ENCODE results near the gene DLST. TPM values are rescaled to one million over a fixed set of nuclear protein-coding genes. Genes with fewer than 3 reads are reported as not detected.

The DLST gene
- polyA plus RNA-seq, 3 donors: 6.7 to 76.5 (median 7.3) TPM

DNA sequence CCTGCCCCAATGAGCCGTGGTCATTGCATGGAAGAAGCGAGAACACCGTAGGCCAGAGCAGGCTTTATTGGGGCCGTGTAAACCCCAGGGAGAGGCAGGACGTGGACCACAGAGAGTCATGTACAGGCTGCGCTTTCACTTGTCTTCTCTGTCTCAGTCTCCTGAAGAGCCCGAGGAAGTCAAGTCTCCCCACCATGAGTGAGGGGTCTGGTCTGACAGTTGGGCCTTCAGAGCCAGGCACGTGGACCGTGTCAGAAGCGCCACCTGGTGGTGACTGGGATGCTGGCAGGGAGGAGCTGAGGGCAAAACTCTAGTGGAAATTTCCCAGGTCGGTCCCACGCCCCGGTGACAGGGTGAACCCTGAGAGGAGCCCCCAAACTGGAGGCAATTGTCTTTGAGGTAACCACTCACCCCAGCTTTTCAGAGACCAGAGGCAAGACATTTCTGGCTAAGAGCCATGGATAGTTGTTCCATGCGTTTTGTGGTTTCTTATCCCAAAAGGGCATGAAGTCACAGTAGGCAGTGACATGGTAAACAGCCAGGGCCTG lies 24.0 kb downstream of the DLST start:
- Mint-ChIP-seq H3K4me3 (no peak overlapping the region), H3K4me1 (no peaks in the 10 kb centered on the region), H3K27ac (peak overlapping the region in 2 of 7 donors; percentile 43 to 83), H3K27me3 (ENCODE audit: low read depth in 3 of 3) (peaks cover 0 to 6% (median 1%) of the 10 kb centered on the region in 3 donors), H3K36me3 (peaks cover 42 to 48% of the 10 kb centered on the region in 2 donors), H3K9me3 (no peaks in the 10 kb centered on the region)
- 39% methylated on average over 14 of the region's 14 CpGs for WGBS (ENCODE audit: insufficient coverage)
- intact Hi-C loops (cut with micrococcal nuclease): loop anchor here (2.0 to 5.0 kb wide), 2 partner anchors 45 to 298 kb away; no protein-coding TSS in a partner anchor
- no peaks in the 10 kb centered on the region for H3K9me3 ChIP-seq (replicated peaks in 1 of 2; ENCODE audit: control insufficient read depth in 1 of 2, insufficient read depth in 1 of 2, low read length in 2 of 2)
- peak; percentile 49 to 67 (median 56) for DNase-seq
- no peak overlapping the region for H2AFZ ChIP-seq (ENCODE audit: insufficient read depth, low read depth, low read length, poor library complexity, severe bottlenecking)
- no peaks in the 10 kb centered on the region for H3K27me3 ChIP-seq (ENCODE audit: control insufficient read depth in 2 of 2, insufficient read depth in 2 of 2, low read length in 2 of 2)
- H3K36me3 ChIP-seq (replicated peaks in 1 of 2; ENCODE audit: control insufficient read depth in 1 of 2, insufficient read depth in 2 of 2, low read length in 2 of 2): peaks cover 38 to 50% of the 10 kb centered on the region in 2 donors
- TF ChIP-seq, protein P1, sequence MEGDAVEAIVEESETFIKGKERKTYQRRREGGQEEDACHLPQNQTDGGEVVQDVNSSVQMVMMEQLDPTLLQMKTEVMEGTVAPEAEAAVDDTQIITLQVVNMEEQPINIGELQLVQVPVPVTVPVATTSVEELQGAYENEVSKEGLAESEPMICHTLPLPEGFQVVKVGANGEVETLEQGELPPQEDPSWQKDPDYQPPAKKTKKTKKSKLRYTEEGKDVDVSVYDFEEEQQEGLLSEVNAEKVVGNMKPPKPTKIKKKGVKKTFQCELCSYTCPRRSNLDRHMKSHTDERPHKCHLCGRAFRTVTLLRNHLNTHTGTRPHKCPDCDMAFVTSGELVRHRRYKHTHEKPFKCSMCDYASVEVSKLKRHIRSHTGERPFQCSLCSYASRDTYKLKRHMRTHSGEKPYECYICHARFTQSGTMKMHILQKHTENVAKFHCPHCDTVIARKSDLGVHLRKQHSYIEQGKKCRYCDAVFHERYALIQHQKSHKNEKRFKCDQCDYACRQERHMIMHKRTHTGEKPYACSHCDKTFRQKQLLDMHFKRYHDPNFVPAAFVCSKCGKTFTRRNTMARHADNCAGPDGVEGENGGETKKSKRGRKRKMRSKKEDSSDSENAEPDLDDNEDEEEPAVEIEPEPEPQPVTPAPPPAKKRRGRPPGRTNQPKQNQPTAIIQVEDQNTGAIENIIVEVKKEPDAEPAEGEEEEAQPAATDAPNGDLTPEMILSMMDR (IDR thresholded peaks at IDR 0.05): peak; percentile 92
- H3K4me2 ChIP-seq (replicated peaks; ENCODE audit: extremely low read depth, low read length, poor library complexity, severe bottlenecking): no peak overlapping the region
- H3K4me1 ChIP-seq (ENCODE audit: control insufficient read depth in 1 of 2, insufficient read depth in 2 of 2, low read length in 2 of 2): no peaks in the 10 kb centered on the region
- no peaks in the 10 kb centered on the region for H3K79me2 ChIP-seq (ENCODE audit: insufficient read depth, low read length)
- H3K4me3 ChIP-seq (replicated peaks in 1 of 3; ENCODE audit: low read depth in 2 of 3, low read length in 3 of 3): no peak overlapping the region
- no peak overlapping the region for H3K9ac ChIP-seq (ENCODE audit: insufficient read depth, low read length, poor library complexity, severe bottlenecking)
- peak overlapping the region in 1 of 2 donors; percentile 15 for H3K27ac ChIP-seq (ENCODE audit: low read depth in 1 of 2, low read length in 2 of 2)
- peaks cover 7% of the 10 kb centered on the region for H4K20me1 ChIP-seq (ENCODE audit: insufficient read depth, low read length)

DNA sequence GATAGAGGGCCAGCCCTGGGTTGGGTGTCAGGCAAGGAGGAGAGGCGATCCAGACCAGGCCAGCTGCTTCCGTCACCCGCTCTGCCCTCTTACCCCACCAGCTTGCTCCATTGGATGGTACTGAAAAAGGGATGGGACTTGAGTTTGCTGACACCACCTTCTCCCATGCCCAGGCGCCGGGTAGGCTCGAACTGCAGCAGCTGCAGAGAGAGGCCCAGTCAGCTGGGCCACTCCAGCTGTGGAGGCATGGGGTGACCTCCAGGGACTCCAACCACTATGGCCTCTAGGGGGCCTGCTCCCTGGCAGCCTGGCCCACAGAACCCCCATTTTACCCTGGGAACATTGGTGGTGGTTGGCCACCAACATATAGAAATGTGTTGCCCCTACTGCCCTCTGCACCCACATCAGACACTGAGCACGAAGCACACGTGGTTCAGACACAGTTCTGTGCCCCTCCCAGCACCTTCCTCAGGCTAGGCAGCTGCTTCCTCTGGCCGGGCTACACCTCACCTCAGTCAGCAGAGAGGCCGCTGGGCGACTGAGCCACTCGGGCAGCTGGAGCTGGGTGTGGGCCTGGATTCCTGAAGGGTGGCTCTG lies 25.3 kb downstream of the DLST start:
- no peak overlapping the region for H3K4me2 ChIP-seq (replicated peaks; ENCODE audit: extremely low read depth, low read length, poor library complexity, severe bottlenecking)
- H3K27me3 ChIP-seq (ENCODE audit: control insufficient read depth in 2 of 2, insufficient read depth in 2 of 2, low read length in 2 of 2): no peaks in the 10 kb centered on the region
- Mint-ChIP-seq H3K4me1 (no peaks in the 10 kb centered on the region), H3K27ac (peak overlapping the region in 3 of 7 donors; percentile 13 to 69 (median 19)), H3K36me3 (peaks cover 28 to 35% of the 10 kb centered on the region in 2 donors), H3K9me3 (no peaks in the 10 kb centered on the region), H3K27me3 (ENCODE audit: low read depth in 3 of 3) (peaks cover 0 to 6% (median 1%) of the 10 kb centered on the region in 3 donors), H3K4me3 (no peak overlapping the region)
- no peak overlapping the region for H2AFZ ChIP-seq (ENCODE audit: insufficient read depth, low read depth, low read length, poor library complexity, severe bottlenecking)
- intact Hi-C loops (cut with micrococcal nuclease): loop anchor here (5.0 kb wide), 1 partner anchor 300 kb away; no protein-coding TSS in a partner anchor
- WGBS (ENCODE audit: insufficient coverage): 43% methylated on average over 7 of the region's 12 CpGs
- H3K9ac ChIP-seq (ENCODE audit: insufficient read depth, low read length, poor library complexity, severe bottlenecking): no peak overlapping the region
- DNase-seq: no peak
- H3K9me3 ChIP-seq (replicated peaks in 1 of 2; ENCODE audit: control insufficient read depth in 1 of 2, insufficient read depth in 1 of 2, low read length in 2 of 2): no peaks in the 10 kb centered on the region
- peaks cover 25 to 36% of the 10 kb centered on the region in 2 donors for H3K36me3 ChIP-seq (replicated peaks in 1 of 2; ENCODE audit: control insufficient read depth in 1 of 2, insufficient read depth in 2 of 2, low read length in 2 of 2)
- no peak overlapping the region for H3K4me3 ChIP-seq (replicated peaks in 1 of 3; ENCODE audit: low read depth in 2 of 3, low read length in 3 of 3)
- TF ChIP-seq, protein P1 (IDR thresholded peaks at IDR 0.05): peak; percentile 17
- H3K4me1 ChIP-seq (ENCODE audit: control insufficient read depth in 1 of 2, insufficient read depth in 2 of 2, low read length in 2 of 2): no peaks in the 10 kb centered on the region
- no peak overlapping the region for H3K27ac ChIP-seq (ENCODE audit: low read depth in 1 of 2, low read length in 2 of 2)
- H4K20me1 ChIP-seq (ENCODE audit: insufficient read depth, low read length): peaks cover 7% of the 10 kb centered on the region
- no peaks in the 10 kb centered on the region for H3K79me2 ChIP-seq (ENCODE audit: insufficient read depth, low read length)
